GM21529 (cell line): ENCODE data around the gene PDE9A.

Experiments
- ATAC-seq: cut with Tn5 transposase; IDR thresholded peaks from one replicate; pipeline ENCODE4 v1.9.1; 2021; ENCODE audit not compliant: unreplicated experiment

Gene PDE9A

GRCh38 chr21:42819861-42820615, 166.6 kb downstream of the PDE9A start:
- no peak for ATAC-seq

- ATAC-seq, result no peak
Observed at GRCh38 chr21:42820616-42821465, 167.4 kb downstream of the PDE9A start.
